HG03520 (cell line): ENCODE results near the gene CTRB2.
"Not testable (repeated sequence)": the region's sequence is repeated elsewhere in the genome, so short reads cannot be mapped to it uniquely, and the experiment has no call there.

ENCODE experiments used
- ATAC-seq: cut with Tn5 transposase; IDR thresholded peaks from one replicate; pipeline ENCODE4 v1.9.1; 2021; ENCODE audit warnings: mild to moderate bottlenecking, moderate library complexity; ENCODE audit not compliant: unreplicated experiment

CTRB2 gene

GRCh38 chr16:75205961-75206748, 806 bp downstream of the CTRB2 start:
- not testable (repeated sequence) for ATAC-seq

GRCh38 chr16:75205438-75205837, 1.5 kb downstream of the CTRB2 start:
- not testable (repeated sequence) for ATAC-seq

- not testable (repeated sequence) for ATAC-seq
Observed at GRCh38 chr16:75204905-75205304, 2.1 kb downstream of the CTRB2 start.

- ATAC-seq, result no peak
Observed at GRCh38 chr16:75204410-75204758, 2.6 kb downstream of the CTRB2 start.

- ATAC-seq, result no peak
Observed at GRCh38 chr16:75203667-75204409, 3.1 kb downstream of the CTRB2 start.

GRCh38 chr16:75203096-75203495, 3.9 kb downstream of the CTRB2 start:
- no peak for ATAC-seq

GRCh38 chr16:75202069-75202590, 4.8 kb downstream of the CTRB2 start:
- ATAC-seq, result no peak

- ATAC-seq, result no peak
Observed at GRCh38 chr16:75198135-75198600, 8.8 kb downstream of the CTRB2 start.

- no peak for ATAC-seq
Observed at GRCh38 chr16:75197522-75198134, 9.3 kb downstream of the CTRB2 start.

- no peak for ATAC-seq
Observed at GRCh38 chr16:75196836-75197235, 10.1 kb downstream of the CTRB2 start.

- ATAC-seq, result no peak
Observed at GRCh38 chr16:75195811-75196790, 10.9 kb downstream of the CTRB2 start.

GRCh38 chr16:75193730-75194444, 13.1 kb downstream of the CTRB2 start:
- no peak for ATAC-seq

GRCh38 chr16:75193265-75193650, 13.7 kb downstream of the CTRB2 start:
- no peak for ATAC-seq

- no peak for ATAC-seq
Observed at GRCh38 chr16:75192606-75193264, 14.2 kb downstream of the CTRB2 start.

- ATAC-seq, result no peak
Observed at GRCh38 chr16:75189638-75190245, 17.2 kb downstream of the CTRB2 start.

GRCh38 chr16:75188832-75189477, 18.0 kb downstream of the CTRB2 start:
- no peak for ATAC-seq

GRCh38 chr16:75181630-75182029, 25.3 kb downstream of the CTRB2 start:
- no peak for ATAC-seq

GRCh38 chr16:75179208-75179607, 27.8 kb downstream of the CTRB2 start:
- no peak for ATAC-seq
